ENCODE measurements around the gene SAMD4A.

The SAMD4A gene

DNA sequence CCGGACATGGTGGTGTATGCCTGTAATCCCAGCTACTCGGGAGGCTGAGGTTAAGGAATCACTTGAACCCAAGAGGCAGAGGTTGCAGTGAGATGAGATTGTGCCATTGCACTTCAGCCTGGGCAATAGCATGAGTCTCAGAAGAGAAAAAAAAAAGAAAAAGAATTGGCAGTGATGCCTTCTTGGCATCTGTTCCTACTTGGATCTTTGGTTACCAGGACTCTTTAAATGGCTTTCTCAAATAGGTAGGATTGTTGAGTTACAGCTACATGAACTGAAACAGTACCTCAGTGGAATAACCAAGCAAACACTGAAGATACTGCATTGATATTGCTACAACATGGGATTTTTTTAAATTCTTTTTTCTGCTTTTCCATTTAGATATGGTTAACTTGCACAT is 136.8 kb downstream of the SAMD4A start:
- Histone ChIP-seq H3K27ac (no peak overlapping the region), H3K27me3 (peaks cover 7% of the 10 kb centered on the region), H3K9me3 (no peaks in the 10 kb centered on the region), H3K36me3 (no peaks in the 10 kb centered on the region), H3K4me3 (ENCODE audit: low read depth in 1 of 2, low read length in 1 of 2) (no peak overlapping the region), H3K4me1 (ENCODE audit: control insufficient read depth in 1 of 2, insufficient read depth in 1 of 2, low read depth in 1 of 2, low read length in 1 of 2) (no peaks in the 10 kb centered on the region)
- no peak for TF ChIP-seq CTCF (IDR thresholded peaks at IDR 0.05)

DNA sequence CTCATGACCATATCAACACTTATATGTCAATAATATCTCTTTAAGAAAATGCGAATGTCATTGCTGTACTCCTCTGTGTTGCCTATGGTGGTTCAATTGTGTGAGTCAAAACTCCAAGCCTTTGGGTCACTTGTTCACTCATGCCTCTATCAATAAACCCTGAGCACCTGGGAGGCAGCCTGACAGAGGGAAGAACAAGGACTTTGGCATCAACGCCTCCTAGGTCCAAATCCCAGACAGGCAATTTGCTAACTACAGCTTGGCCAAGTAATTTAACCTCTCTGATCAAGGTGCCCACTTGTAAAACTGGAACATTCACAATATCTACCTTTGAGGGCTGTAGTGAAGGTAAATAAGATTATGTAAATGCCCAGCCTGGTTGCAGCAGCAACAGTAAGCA is 137.8 kb downstream of the SAMD4A start:
- Histone ChIP-seq H3K9me3 (no peaks in the 10 kb centered on the region), H3K4me3 (ENCODE audit: low read depth in 1 of 2, low read length in 1 of 2) (no peak overlapping the region), H3K36me3 (no peaks in the 10 kb centered on the region), H3K27me3 (peaks cover 7% of the 10 kb centered on the region), H3K27ac (no peak overlapping the region), H3K4me1 (ENCODE audit: control insufficient read depth in 1 of 2, insufficient read depth in 1 of 2, low read depth in 1 of 2, low read length in 1 of 2) (no peaks in the 10 kb centered on the region)
- no peak for TF ChIP-seq CTCF (IDR thresholded peaks at IDR 0.05)

DNA sequence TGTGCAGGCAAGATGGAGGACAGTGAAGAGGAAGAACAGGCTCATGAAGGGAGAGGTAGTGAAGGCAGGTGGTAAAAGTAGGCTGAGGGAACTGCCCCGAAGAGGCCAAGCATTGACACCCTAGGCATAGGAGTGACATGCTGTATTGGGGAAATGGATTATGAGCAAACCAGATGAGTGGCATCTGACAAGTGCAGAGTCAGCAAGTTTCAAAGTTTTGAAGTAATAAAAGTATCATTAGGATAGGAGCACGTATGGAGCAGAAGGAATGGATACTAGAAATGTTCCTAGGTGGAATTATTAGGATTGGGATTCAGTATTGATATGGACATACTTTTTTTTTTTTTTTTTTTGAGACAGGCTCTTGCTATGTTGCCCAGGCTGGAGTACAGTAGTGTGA is 139.8 kb downstream of the SAMD4A start:
- no peaks in the 10 kb centered on the region for H3K27me3 ChIP-seq
- no peak for TF ChIP-seq CTCF (IDR thresholded peaks at IDR 0.05)
- no peaks in the 10 kb centered on the region for H3K36me3 ChIP-seq
- no peaks in the 10 kb centered on the region for H3K4me1 ChIP-seq (ENCODE audit: control insufficient read depth in 1 of 2, insufficient read depth in 1 of 2, low read depth in 1 of 2, low read length in 1 of 2)
- no peak overlapping the region for H3K27ac ChIP-seq
- H3K4me3 ChIP-seq (ENCODE audit: low read depth in 1 of 2, low read length in 1 of 2), result no peak overlapping the region
- H3K9me3 ChIP-seq, result no peaks in the 10 kb centered on the region

DNA sequence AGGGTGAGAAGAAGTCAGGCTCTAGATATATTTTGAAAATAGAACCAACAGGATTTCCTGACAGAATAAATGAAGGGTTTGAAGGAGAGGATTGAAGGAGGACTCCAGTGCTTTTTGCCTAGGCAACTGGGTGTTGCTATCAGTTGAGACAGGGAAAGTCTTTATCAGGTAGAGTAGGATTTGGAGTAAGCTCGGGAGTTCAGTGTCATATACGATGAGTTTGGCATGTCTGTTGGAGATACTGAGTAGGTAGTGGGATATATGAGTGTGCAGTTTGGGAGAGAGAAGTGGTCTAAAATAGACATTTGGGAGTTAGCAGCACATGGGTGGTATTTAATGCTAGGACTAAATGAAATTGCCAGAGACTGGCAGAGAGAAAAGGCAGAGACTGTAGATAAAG is 141.2 kb downstream of the SAMD4A start:
- H3K27me3 ChIP-seq, result no peaks in the 10 kb centered on the region
- no peaks in the 10 kb centered on the region for H3K9me3 ChIP-seq
- no peak overlapping the region for H3K4me3 ChIP-seq (ENCODE audit: low read depth in 1 of 2, low read length in 1 of 2)
- no peaks in the 10 kb centered on the region for H3K36me3 ChIP-seq
- no peak overlapping the region for H3K27ac ChIP-seq
- no peaks in the 10 kb centered on the region for H3K4me1 ChIP-seq (ENCODE audit: control insufficient read depth in 1 of 2, insufficient read depth in 1 of 2, low read depth in 1 of 2, low read length in 1 of 2)
- TF ChIP-seq CTCF (IDR thresholded peaks at IDR 0.05), result no peak

- Histone ChIP-seq H3K27me3 (no peaks in the 10 kb centered on the region), H3K9me3 (no peaks in the 10 kb centered on the region), H3K4me1 (ENCODE audit: control insufficient read depth in 1 of 2, insufficient read depth in 1 of 2, low read depth in 1 of 2, low read length in 1 of 2) (no peaks in the 10 kb centered on the region), H3K4me3 (ENCODE audit: low read depth in 1 of 2, low read length in 1 of 2) (no peak overlapping the region), H3K36me3 (no peaks in the 10 kb centered on the region), H3K27ac (no peak overlapping the region)
- TF ChIP-seq CTCF (IDR thresholded peaks at IDR 0.05), result no peak
Measured at GRCh38 chr14:54708982-54709381, 142.1 kb downstream of the SAMD4A start.

DNA sequence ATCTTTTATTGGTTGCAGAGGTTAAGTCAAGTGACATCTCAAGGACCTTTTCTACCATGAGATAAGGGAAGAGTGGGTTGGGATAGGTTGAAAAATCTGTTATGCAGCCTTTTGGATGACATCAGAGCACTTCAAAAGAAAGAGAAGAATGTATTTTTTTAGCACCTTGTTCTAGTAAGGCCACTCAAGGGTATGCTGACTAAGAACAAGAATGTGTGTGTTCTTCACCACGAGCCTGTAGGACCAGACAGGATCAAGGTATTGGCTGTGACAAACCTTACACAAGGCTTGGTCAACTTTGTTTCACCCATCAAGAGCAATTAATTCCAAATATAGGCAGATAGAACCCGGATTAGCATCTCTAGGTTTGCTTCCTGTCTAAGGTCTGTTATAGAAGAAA is 142.5 kb downstream of the SAMD4A start:
- Histone ChIP-seq H3K4me3 (ENCODE audit: low read depth in 1 of 2, low read length in 1 of 2) (no peak overlapping the region), H3K4me1 (ENCODE audit: control insufficient read depth in 1 of 2, insufficient read depth in 1 of 2, low read depth in 1 of 2, low read length in 1 of 2) (no peaks in the 10 kb centered on the region), H3K27ac (no peak overlapping the region), H3K27me3 (no peaks in the 10 kb centered on the region), H3K36me3 (no peaks in the 10 kb centered on the region), H3K9me3 (no peaks in the 10 kb centered on the region)
- no peak for TF ChIP-seq CTCF (IDR thresholded peaks at IDR 0.05)
